Hippocampal formation (tissue), 2 donors: ENCODE results near the gene UBE2F.
"Not testable (repeated sequence)": the region's sequence is repeated elsewhere in the genome, so short reads cannot be mapped to it uniquely, and the experiment has no call there.

ENCODE experiments used
- DNase-seq, 2 donors: peaks; one replicate each; lab custom pipeline; 2025; lab: John Stamatoyannopoulos, UW

UBE2F gene

GRCh38 chr2:237980087-237980486 is 13.3 kb downstream of the UBE2F start:
- DNase-seq: peak; percentile 71 to 73

GRCh38 chr2:237980751-237981150 is 13.9 kb downstream of the UBE2F start:
- DNase-seq: no peak

- not testable (repeated sequence) for DNase-seq
These were observed 14.8 kb downstream of the UBE2F start for GRCh38 chr2:237981621-237982020.

GRCh38 chr2:237982039-237982725 is 15.4 kb downstream of the UBE2F start:
- no peak for DNase-seq

- DNase-seq: no peak
These were observed 17.1 kb downstream of the UBE2F start for GRCh38 chr2:237983922-237984321.

GRCh38 chr2:237987268-237987667 is 20.5 kb downstream of the UBE2F start:
- DNase-seq: no peak

GRCh38 chr2:237993701-237994100 is 26.9 kb downstream of the UBE2F start:
- DNase-seq: no peak

GRCh38 chr2:237995036-237995435 is 28.2 kb downstream of the UBE2F start:
- DNase-seq: no peak

GRCh38 chr2:237996021-237996593 is 29.3 kb downstream of the UBE2F start:
- DNase-seq: no peak

GRCh38 chr2:237997521-237997920 is 30.7 kb downstream of the UBE2F start:
- no peak for DNase-seq

GRCh38 chr2:237998530-237998929 is 31.7 kb downstream of the UBE2F start:
- no peak for DNase-seq

- no peak for DNase-seq
These were observed 36.6 kb downstream of the UBE2F start for GRCh38 chr2:238003234-238004031.

- no peak for DNase-seq
These were observed 37.4 kb downstream of the UBE2F start for GRCh38 chr2:238004077-238004830.

GRCh38 chr2:238005528-238005927 is 38.7 kb downstream of the UBE2F start:
- no peak for DNase-seq

GRCh38 chr2:238006510-238006909 is 39.7 kb downstream of the UBE2F start:
- no peak for DNase-seq

GRCh38 chr2:238007924-238008323 is 41.1 kb downstream of the UBE2F start:
- DNase-seq: no peak

GRCh38 chr2:238009563-238009962 is 42.7 kb downstream of the UBE2F start:
- peak; percentile 52 to 82 for DNase-seq

- no peak for DNase-seq
These were observed 43.8 kb downstream of the UBE2F start for GRCh38 chr2:238010572-238010971.

- DNase-seq: no peak
These were observed 47.0 kb downstream of the UBE2F start for GRCh38 chr2:238013806-238014205.

- no peak for DNase-seq
These were observed 48.9 kb downstream of the UBE2F start for GRCh38 chr2:238015705-238016104.

- no peak for DNase-seq
These were observed 49.7 kb downstream of the UBE2F start for GRCh38 chr2:238016526-238016925.

- no peak for DNase-seq
These were observed 53.1 kb downstream of the UBE2F start for GRCh38 chr2:238019962-238020361.
